B cell (primary cell): ENCODE measurements around the gene TAS2R3. TPM values are rescaled to one million over a fixed set of nuclear protein-coding genes. Genes with fewer than 3 reads are reported as not detected.

Experiments
- ATAC-seq: fragments of 200-7000 bp; cut with Tn5 transposase; one replicate; pipeline ENCODE4 v1.10.0; 2021; ENCODE audit warnings: low read depth, mild to moderate bottlenecking, moderate number of reproducible peaks, moderate library complexity
- CTCF ChIA-PET: fragments of 350-600 bp; sonication (Branson Sonifier 250); formaldehyde crosslinking; loops from one replicate; lab custom pipeline; 2021; ENCODE audit warnings: antibody characterized with exemption, inconsistent platforms; lab: Charles Lee
- POLR2A ChIA-PET: fragments of 350-600 bp; sonication (Branson Sonifier 250); formaldehyde crosslinking; loops from one replicate; lab custom pipeline; 2021; ENCODE audit warnings: antibody characterized with exemption; lab: Charles Lee
- DNase-seq: peaks from one replicate; pipeline ENCODE4 v3.0.0; 2013
- H2AFZ ChIP-seq: 2 replicates; pipeline ENCODE4 v1.6.1; 2012; ENCODE audit warnings: mild to moderate bottlenecking, low read depth, low read length; ENCODE audit not compliant: insufficient read depth, poor library complexity, severe bottlenecking
- H3K27ac ChIP-seq, 2 donors: 1 replicate in 1 of 2; 2 replicates in 1 of 2; pipeline ENCODE4 v1.5.1; 2012 to 2013; ENCODE audit warnings: low read length in 2 of 2, mild to moderate bottlenecking in 2 of 2, moderate library complexity in 1 of 2
- H3K27me3 ChIP-seq, 4 experiments: fragments of 200-600 bp in 1 of 4; sonication (generic) in 1 of 4; replicated peaks in 1 of 4; 1 replicate in 2 of 4; 2 replicates in 2 of 4; pipeline versions ENCODE4 v1.6.1 to v1.7.0; 2013 to 2016; ENCODE audit warnings: low read length in 3 of 4, mild to moderate bottlenecking in 2 of 4, mixed read lengths in 1 of 4, moderate library complexity in 1 of 4; ENCODE audit not compliant: insufficient read depth in 4 of 4, control insufficient read depth in 3 of 4; ENCODE audit errors: control extremely low read depth in 1 of 4
- H3K36me3 ChIP-seq, 2 experiments: replicated peaks in 1 of 2; 1 replicate in 1 of 2; 2 replicates in 1 of 2; pipeline versions ENCODE4 v1.6.1 to v1.7.1; 2013; ENCODE audit warnings: low read length in 1 of 2; ENCODE audit not compliant: insufficient read depth in 2 of 2, control insufficient read depth in 1 of 2; ENCODE audit errors: control extremely low read depth in 1 of 2, extremely low read depth in 1 of 2
- H3K4me1 ChIP-seq, 2 donors: fragments of 200-600 bp in 1 of 2; sonication (generic) in 1 of 2; 1 replicate in 1 of 2; 2 replicates in 1 of 2; pipeline versions ENCODE4 v1.5.1 to v1.6.1; 2013 to 2017; ENCODE audit warnings: low read length in 2 of 2; ENCODE audit not compliant: control insufficient read depth in 2 of 2, insufficient read depth in 2 of 2
- H3K4me2 ChIP-seq: replicated peaks from 2 replicates; pipeline ENCODE3; 2012; ENCODE audit warnings: mild to moderate bottlenecking, low read depth, low read length; ENCODE audit not compliant: poor library complexity, severe bottlenecking
- H3K4me3 ChIP-seq, 5 experiments: fragments of 200-600 bp in 1 of 5; sonication (generic) in 1 of 5; 1 replicate in 3 of 5; 2 replicates in 2 of 5; pipeline versions ENCODE4 v1.5.1 to v1.7.0; 2011 to 2016; ENCODE audit warnings: low read length in 4 of 5, mild to moderate bottlenecking in 4 of 5, low read depth in 2 of 5, control low read depth in 1 of 5, moderate library complexity in 1 of 5; ENCODE audit not compliant: insufficient read depth in 1 of 5; ENCODE audit errors: control extremely low read depth in 1 of 5, extremely low read depth in 1 of 5
- H3K79me2 ChIP-seq: fragments of 200-600 bp; sonication (generic); one replicate; pipeline ENCODE4 v1.6.0; 2016; ENCODE audit warnings: low read length; ENCODE audit not compliant: control insufficient read depth, insufficient read depth
- H3K9ac ChIP-seq: fragments of 200-600 bp; sonication (generic); 2 replicates; pipeline ENCODE4 v1.6.1; 2017; ENCODE audit warnings: mild to moderate bottlenecking, low read length, moderate library complexity
- H3K9me3 ChIP-seq, 3 donors: one replicate each; pipeline versions ENCODE4 v1.6.1 to v1.7.1; 2013; ENCODE audit warnings: low read length in 2 of 3; ENCODE audit not compliant: control insufficient read depth in 2 of 3, insufficient read depth in 1 of 3; ENCODE audit errors: control extremely low read depth in 1 of 3
- H4K20me1 ChIP-seq: 2 replicates; pipeline ENCODE4 v1.6.0; 2012; ENCODE audit warnings: mild to moderate bottlenecking, low read length; ENCODE audit not compliant: insufficient read depth, control insufficient read depth, poor library complexity, severe bottlenecking
- H3K27ac Mint-ChIP-seq: one replicate; pipeline ENCODE4 v1.8.0; 2021; ENCODE audit warnings: mixed read lengths
- H3K27me3 Mint-ChIP-seq: one replicate; pipeline ENCODE4 v1.8.0; 2021; ENCODE audit warnings: mixed read lengths
- H3K4me1 Mint-ChIP-seq: one replicate; pipeline ENCODE4 v1.8.0; 2021; ENCODE audit warnings: mixed read lengths
- H3K4me3 Mint-ChIP-seq: one replicate; pipeline ENCODE4 v1.8.0; 2021; ENCODE audit warnings: mixed read lengths
- H3K9me3 Mint-ChIP-seq: one replicate; pipeline ENCODE4 v1.8.0; 2022; ENCODE audit warnings: mixed read lengths; ENCODE audit not compliant: insufficient read depth
- EZH2 ChIP-seq: IDR thresholded peaks from 2 replicates; pipeline ENCODE4 v1.6.1; 2012; ENCODE audit warnings: borderline replicate concordance, low read depth, mild to moderate bottlenecking, moderate library complexity, low read length; ENCODE audit not compliant: insufficient read depth, poor library complexity, severe bottlenecking
- WGBS: methylation state at CpG from one replicate; pipeline ENCODE4 v1.1.5; 2013; ENCODE audit warnings: missing lambda C conversion rate; ENCODE audit not compliant: insufficient coverage; 5-methylcytosine and 5-hydroxymethylcytosine counted together
- intact Hi-C: fragments of 100-400 bp; cut with micrococcal nuclease; formaldehyde crosslinking; loops from one replicate; pipeline ENCODE4 v1.10.0; 2022
- polyA plus RNA-seq: library from polyadenylated mRNA; depleted of rRNA; stranded (reverse); fragments of >200 nt; gene quantifications from 2 replicates; pipeline ENCODE4 v1.2.3, GENCODE V29; 2012
- total RNA-seq, 2 donors: library from RNA; stranded (reverse); fragments of 120-200 nt in 1 of 2; gene quantifications; 1 replicate in 1 of 2; 2 replicates in 1 of 2; pipeline versions ENCODE4 v1.2.3 to v1.2.4, GENCODE V29; 2013 to 2022
- TF ChIP-seq, protein P1 (sequence below): fragments of 200-600 bp; IDR thresholded peaks from one replicate; pipeline ENCODE4 v1.8.0; 2022; ENCODE audit warnings: antibody characterized with exemption, mild to moderate bottlenecking

TAS2R3 gene
- total and polyA plus RNA-seq, 2 donors (not counting 1 experiment from before 2014, with no cell fraction given), result 8.6 TPM; not detected in 1

DNA sequence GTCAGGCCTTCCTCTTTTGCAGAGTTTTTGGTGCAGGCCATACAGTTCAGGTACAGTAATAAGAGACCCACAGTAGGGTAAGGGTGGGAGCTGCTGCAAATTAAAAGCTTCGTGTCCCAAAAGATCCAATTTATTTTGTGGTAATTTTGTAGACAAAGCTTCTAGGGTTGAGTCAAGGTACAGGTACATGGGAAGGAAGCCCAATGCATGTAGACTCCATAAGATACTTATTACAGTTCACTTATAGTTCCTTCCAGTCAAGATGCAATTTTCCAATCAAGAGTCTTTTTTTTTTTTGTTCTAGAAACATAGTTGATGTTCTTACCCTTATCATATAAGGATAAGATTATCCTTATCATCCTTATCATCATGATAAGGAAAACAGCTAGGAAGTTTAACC, 12.5 kb downstream of the TAS2R3 start, which contains the start of gene TAS2R4:
Gene TAS2R4 (plus strand): TSS at position 301 of the 400 bp plus-strand sequence. CDS start 1,815 bp downstream, outside the sequence.
- no peaks in the 10 kb centered on the region for H3K79me2 ChIP-seq
- no peak within 1 kb of the TSS for H3K4me2 ChIP-seq
- H3K27ac Mint-ChIP-seq, result no peak within 1 kb of the TSS
- intact Hi-C loops, result loop anchor here (5.0 kb wide), 1 partner anchor 654 kb away; no protein-coding TSS in a partner anchor
- no peak within 1 kb of the TSS for H2AFZ ChIP-seq
- no peaks in the 10 kb centered on the region for H4K20me1 ChIP-seq
- ATAC-seq (no peak), DNase-seq (no peak)
- H3K36me3 ChIP-seq, result peaks cover 0 to 23% of the 10 kb centered on the region in 2 experiments
- peaks cover 0 to 7% (median 0%) of the 10 kb centered on the region in 3 donors for H3K9me3 ChIP-seq
- H3K27me3 ChIP-seq, result no peaks in the 10 kb centered on the region
- H3K4me1 ChIP-seq, result no peaks in the 10 kb centered on the region
- no peaks in the 10 kb centered on the region for H3K27me3 Mint-ChIP-seq
- TF ChIP-seq, protein P1, sequence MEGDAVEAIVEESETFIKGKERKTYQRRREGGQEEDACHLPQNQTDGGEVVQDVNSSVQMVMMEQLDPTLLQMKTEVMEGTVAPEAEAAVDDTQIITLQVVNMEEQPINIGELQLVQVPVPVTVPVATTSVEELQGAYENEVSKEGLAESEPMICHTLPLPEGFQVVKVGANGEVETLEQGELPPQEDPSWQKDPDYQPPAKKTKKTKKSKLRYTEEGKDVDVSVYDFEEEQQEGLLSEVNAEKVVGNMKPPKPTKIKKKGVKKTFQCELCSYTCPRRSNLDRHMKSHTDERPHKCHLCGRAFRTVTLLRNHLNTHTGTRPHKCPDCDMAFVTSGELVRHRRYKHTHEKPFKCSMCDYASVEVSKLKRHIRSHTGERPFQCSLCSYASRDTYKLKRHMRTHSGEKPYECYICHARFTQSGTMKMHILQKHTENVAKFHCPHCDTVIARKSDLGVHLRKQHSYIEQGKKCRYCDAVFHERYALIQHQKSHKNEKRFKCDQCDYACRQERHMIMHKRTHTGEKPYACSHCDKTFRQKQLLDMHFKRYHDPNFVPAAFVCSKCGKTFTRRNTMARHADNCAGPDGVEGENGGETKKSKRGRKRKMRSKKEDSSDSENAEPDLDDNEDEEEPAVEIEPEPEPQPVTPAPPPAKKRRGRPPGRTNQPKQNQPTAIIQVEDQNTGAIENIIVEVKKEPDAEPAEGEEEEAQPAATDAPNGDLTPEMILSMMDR, result no peak
- TF ChIP-seq EZH2, result no peak
- no peak within 1 kb of the TSS for H3K4me3 Mint-ChIP-seq
- H3K4me3 ChIP-seq, result no peak within 1 kb of the TSS
- POLR2A ChIA-PET, result no interaction called here
- H3K9me3 Mint-ChIP-seq, result no peaks in the 10 kb centered on the region
- no peak within 1 kb of the TSS for H3K9ac ChIP-seq
- H3K27ac ChIP-seq, result no peak within 1 kb of the TSS
- no peaks in the 10 kb centered on the region for H3K4me1 Mint-ChIP-seq
- no CpG with 5 or more reads among the region's 1 CpG for WGBS
- CTCF ChIA-PET, result interaction anchor here (0.7 to 1.9 kb wide), 2 partner anchors 10 to 13 kb away, joined by 3 to 11 read pairs; no protein-coding TSS in a partner anchor

DNA sequence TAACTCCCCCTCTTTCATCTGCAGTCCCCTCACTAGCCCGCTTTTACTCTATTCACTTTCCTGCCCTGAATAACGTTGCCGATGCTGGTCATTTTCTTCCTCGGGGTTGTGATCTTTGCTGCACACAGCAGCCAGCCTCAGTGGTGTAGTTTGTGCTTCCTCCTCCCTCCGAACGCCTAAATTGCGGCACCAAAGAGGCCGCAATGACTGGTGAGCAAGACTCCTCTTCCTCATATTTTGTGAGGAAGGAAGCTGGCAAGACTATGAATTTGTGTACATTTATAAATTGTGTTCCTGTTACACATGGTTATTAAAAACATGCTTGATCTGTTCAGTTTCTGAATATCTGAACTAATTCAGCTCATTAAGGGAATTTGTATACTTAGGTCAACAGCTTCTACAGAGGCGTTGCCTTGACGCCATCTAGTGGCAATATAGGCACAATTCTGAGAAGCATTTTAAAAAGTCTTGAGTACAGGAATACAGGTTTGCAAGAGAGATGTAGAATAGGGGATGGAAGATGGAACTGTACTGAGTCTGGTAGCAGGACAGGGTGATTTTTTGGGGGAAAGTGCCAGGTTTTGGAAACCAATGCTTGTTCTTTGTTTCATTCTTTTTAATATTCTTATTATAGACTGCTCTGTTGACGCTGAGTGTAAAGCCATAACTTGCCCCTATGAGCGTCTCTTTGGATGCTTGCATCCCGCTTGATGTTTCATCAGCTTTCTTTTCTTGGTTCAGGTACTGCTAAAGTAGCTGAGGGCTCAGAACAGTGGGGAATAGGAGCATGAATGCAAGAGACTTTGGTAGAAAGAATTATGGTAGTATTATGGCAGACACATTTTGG, 22.0 kb downstream of the TAS2R3 start:
- Mint-ChIP-seq H3K4me3 (no peak overlapping the region), H3K27ac (no peak overlapping the region), H3K27me3 (no peaks in the 10 kb centered on the region), H3K9me3 (no peaks in the 10 kb centered on the region), H3K4me1 (no peaks in the 10 kb centered on the region)
- intact Hi-C loops, result no loop called here
- Histone ChIP-seq H3K4me2 (no peak overlapping the region), H3K9me3 (no peaks in the 10 kb centered on the region), H3K4me3 (no peak overlapping the region), H3K9ac (no peak overlapping the region), H3K27ac (no peak overlapping the region), H3K36me3 (peaks cover 3% of the 10 kb centered on the region in 2 experiments), H2AFZ (no peak overlapping the region), H3K4me1 (no peaks in the 10 kb centered on the region), H3K79me2 (no peaks in the 10 kb centered on the region), H3K27me3 (no peaks in the 10 kb centered on the region), H4K20me1 (peaks cover 7% of the 10 kb centered on the region)
- TF ChIP-seq, protein P1, result peak; percentile 87
- TF ChIP-seq EZH2, result no peak
- DNase-seq, result peak; percentile 55
- no peak for ATAC-seq
- WGBS, result 72% methylated on average over 6 of the region's 13 CpGs
- POLR2A ChIA-PET, result no interaction called here
- CTCF ChIA-PET, result interaction anchor here (0.6 to 4.0 kb wide), 13 partner anchors 9 to 1110 kb away, joined by 3 to 48 read pairs (median 3); partner anchors contain the start of gene TAS2R4
